PC-9 (cell line): ENCODE measurements around the gene KASH5.

Experiments used
- EZH2 ChIP-seq: fragments of 200-600 bp; sonication (generic); IDR thresholded peaks from 2 replicates; pipeline ENCODE4 v1.8.0; 2017; ENCODE audit warnings: antibody characterized with exemption, low read depth
- TF ChIP-seq, protein P1 (sequence below): fragments of 200-600 bp; sonication (generic); conservative IDR thresholded peaks from 2 replicates; pipeline ENCODE4 v1.6.1; 2017; ENCODE audit warnings: mixed run types, antibody characterized with exemption, mild to moderate bottlenecking, moderate library complexity

- TF ChIP-seq EZH2 = no peak
- TF ChIP-seq, protein P1, sequence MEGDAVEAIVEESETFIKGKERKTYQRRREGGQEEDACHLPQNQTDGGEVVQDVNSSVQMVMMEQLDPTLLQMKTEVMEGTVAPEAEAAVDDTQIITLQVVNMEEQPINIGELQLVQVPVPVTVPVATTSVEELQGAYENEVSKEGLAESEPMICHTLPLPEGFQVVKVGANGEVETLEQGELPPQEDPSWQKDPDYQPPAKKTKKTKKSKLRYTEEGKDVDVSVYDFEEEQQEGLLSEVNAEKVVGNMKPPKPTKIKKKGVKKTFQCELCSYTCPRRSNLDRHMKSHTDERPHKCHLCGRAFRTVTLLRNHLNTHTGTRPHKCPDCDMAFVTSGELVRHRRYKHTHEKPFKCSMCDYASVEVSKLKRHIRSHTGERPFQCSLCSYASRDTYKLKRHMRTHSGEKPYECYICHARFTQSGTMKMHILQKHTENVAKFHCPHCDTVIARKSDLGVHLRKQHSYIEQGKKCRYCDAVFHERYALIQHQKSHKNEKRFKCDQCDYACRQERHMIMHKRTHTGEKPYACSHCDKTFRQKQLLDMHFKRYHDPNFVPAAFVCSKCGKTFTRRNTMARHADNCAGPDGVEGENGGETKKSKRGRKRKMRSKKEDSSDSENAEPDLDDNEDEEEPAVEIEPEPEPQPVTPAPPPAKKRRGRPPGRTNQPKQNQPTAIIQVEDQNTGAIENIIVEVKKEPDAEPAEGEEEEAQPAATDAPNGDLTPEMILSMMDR = no peak
Observed at GRCh38 chr19:49382639-49383038, 5.4 kb upstream of the KASH5 start.
